ENCODE data around the gene CACNA2D1.

The CACNA2D1 gene

GRCh38 chr7:82021036-82021435 is 422.5 kb downstream of the CACNA2D1 start:
- H3K27ac ChIP-seq: no peak overlapping the region
- no peak for TF ChIP-seq ZFX (IDR thresholded peaks at IDR 0.05; ENCODE audit: borderline replicate concordance)
- TF ChIP-seq, protein P1, sequence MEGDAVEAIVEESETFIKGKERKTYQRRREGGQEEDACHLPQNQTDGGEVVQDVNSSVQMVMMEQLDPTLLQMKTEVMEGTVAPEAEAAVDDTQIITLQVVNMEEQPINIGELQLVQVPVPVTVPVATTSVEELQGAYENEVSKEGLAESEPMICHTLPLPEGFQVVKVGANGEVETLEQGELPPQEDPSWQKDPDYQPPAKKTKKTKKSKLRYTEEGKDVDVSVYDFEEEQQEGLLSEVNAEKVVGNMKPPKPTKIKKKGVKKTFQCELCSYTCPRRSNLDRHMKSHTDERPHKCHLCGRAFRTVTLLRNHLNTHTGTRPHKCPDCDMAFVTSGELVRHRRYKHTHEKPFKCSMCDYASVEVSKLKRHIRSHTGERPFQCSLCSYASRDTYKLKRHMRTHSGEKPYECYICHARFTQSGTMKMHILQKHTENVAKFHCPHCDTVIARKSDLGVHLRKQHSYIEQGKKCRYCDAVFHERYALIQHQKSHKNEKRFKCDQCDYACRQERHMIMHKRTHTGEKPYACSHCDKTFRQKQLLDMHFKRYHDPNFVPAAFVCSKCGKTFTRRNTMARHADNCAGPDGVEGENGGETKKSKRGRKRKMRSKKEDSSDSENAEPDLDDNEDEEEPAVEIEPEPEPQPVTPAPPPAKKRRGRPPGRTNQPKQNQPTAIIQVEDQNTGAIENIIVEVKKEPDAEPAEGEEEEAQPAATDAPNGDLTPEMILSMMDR (IDR thresholded peaks at IDR 0.05): no peak

- no peak for TF ChIP-seq ZFX (IDR thresholded peaks at IDR 0.05; ENCODE audit: borderline replicate concordance)
- TF ChIP-seq, protein P1 (IDR thresholded peaks at IDR 0.05): no peak
- H3K27ac ChIP-seq: no peak overlapping the region
Measured at GRCh38 chr7:82019551-82020475, 423.8 kb downstream of the CACNA2D1 start.

DNA sequence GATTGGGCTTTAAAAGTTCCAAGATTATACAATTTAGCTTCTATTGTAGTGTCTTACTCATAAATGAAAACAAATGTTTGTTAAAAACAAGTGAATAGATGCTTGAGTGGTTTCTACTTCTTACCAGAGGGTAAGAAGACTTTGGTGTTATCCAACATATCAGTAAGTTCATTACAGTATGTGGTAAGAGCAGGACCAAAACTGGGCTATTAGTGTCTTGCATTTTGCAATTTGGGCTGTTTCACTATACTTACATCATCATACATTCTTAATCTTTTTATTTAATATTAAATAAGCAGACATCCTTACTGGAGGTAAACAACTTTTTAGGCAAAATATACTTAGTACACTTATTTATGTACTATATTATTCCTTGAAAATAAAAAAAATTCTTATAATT is 425.4 kb downstream of the CACNA2D1 start:
- peak overlapping the region; percentile 57 for H3K27ac ChIP-seq
- TF ChIP-seq, protein P1 (IDR thresholded peaks at IDR 0.05): no peak
- no peak for TF ChIP-seq ZFX (IDR thresholded peaks at IDR 0.05; ENCODE audit: borderline replicate concordance)

DNA sequence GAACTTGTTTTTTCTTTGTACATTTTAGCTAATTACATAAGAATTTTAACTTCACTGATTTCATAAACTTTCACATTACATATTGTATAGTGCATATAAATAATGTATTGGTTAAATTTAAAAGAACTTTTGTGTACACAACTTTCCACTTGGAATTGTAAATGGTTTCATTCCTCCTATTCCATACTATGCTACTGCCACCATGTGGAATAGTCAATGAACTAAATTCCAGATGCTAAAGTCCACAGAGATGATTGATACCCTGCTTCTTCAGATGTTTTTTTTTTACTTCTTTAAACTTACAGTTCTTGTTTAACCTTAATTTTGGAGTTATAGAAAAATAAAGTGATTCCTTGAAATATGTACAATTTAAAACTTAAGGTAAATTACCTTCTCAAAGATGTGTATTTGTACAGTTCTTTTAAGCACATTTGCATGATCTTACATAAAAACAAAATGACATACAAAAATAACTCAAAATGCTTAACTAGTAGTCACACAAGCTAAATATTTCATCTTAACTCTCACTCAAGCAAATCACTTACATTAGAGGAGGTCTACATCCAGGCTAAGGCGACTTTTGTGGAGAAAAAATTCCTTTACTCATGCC is 426.1 kb downstream of the CACNA2D1 start:
- peak overlapping the region; percentile 57 for H3K27ac ChIP-seq
- TF ChIP-seq, protein P1 (IDR thresholded peaks at IDR 0.05): peak; percentile 92
- no peak for TF ChIP-seq ZFX (IDR thresholded peaks at IDR 0.05; ENCODE audit: borderline replicate concordance)

DNA sequence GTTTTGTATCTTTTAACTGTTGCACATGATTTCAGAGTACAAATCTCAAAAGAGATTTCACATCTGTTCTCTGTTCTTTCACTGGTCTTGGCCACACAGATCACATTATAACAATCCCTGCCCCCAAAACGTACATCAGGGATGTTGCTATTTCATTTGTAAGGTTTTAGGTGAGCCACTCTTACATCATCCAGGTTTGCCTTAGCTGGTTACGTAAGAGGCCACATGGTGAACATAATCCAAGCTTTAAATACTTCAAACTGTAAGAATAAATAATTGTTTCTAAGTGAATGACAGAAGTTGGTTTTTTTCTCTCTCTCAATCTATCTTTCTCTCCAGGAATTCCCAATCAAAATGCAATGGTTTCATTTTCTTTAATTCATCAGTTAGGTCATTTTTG is 427.8 kb downstream of the CACNA2D1 start:
- peak overlapping the region; percentile 57 for H3K27ac ChIP-seq
- TF ChIP-seq, protein P1 (IDR thresholded peaks at IDR 0.05): no peak
- TF ChIP-seq ZFX (IDR thresholded peaks at IDR 0.05; ENCODE audit: borderline replicate concordance): no peak

DNA sequence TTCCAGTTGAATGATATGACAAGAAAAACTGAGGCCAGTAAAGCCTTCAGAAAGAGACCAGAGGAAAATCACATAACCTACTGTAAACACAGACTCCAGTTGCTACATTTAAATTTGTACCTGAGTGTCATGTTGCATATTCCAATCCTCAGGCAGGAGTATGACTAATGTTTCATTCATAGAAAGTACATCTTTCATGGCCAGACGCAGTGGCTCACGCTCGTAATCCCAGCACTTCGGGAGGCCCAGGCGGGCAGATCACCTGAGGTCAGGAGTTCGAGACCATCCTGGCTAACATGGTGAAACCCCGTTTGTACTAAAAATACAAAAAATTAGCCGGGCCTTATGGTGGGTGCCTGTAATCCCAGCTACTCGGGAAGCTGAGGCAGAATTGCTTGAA is 429.0 kb downstream of the CACNA2D1 start:
- peak overlapping the region; percentile 57 for H3K27ac ChIP-seq

DNA sequence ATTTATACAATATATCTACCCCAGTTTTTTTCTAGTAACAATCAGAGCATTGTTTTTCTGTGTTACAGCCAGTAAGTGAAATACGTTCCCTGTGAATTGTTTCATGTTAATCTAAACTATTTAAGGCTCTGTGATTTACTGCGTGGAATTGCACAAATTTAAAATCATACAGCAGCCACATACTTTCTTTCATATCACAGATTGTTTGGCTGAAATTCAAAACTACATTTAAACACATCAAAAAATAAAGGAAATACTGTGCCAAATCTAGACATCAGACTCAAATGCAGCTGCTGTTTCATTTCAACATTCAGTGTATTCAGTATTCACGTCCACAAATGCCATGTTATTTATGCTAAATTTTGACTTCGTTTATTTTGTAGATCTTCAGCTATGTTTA is 431.1 kb downstream of the CACNA2D1 start:
- TF ChIP-seq, protein P1 (IDR thresholded peaks at IDR 0.05): no peak
- TF ChIP-seq ZFX (IDR thresholded peaks at IDR 0.05; ENCODE audit: borderline replicate concordance): no peak
- H3K27ac ChIP-seq: no peak overlapping the region

Measured in 22Rv1 (cell line).